Neutrophil (primary cell): ENCODE data around the gene PTGDR.
A peak's percentile ranks its signal among the peaks of the same experiment; 100 is the strongest.

Source experiments
- H3K27ac ChIP-seq: fragments of 200-600 bp; sonication (generic); 2 replicates; pipeline ENCODE4 v1.5.1; 2016; ENCODE audit warnings: mild to moderate bottlenecking, moderate library complexity
- H3K27me3 ChIP-seq: fragments of 200-600 bp; sonication (generic); 2 replicates; pipeline ENCODE4 v1.6.0; 2016; ENCODE audit warnings: mild to moderate bottlenecking
- H3K36me3 ChIP-seq: fragments of 200-600 bp; sonication (generic); 2 replicates; pipeline ENCODE4 v1.5.1; 2017
- H3K4me1 ChIP-seq, 2 experiments: fragments of 200-600 bp in 1 of 2; sonication (generic) in 1 of 2; 1 replicate in 1 of 2; 2 replicates in 1 of 2; pipeline versions ENCODE4 v1.5.1 to v1.6.1; 2013 to 2016; ENCODE audit warnings: low read depth in 1 of 2, low read length in 1 of 2, mild to moderate bottlenecking in 1 of 2, moderate library complexity in 1 of 2; ENCODE audit not compliant: control insufficient read depth in 1 of 2, insufficient read depth in 1 of 2
- H3K4me3 ChIP-seq, 2 experiments: fragments of 200-600 bp in 1 of 2; sonication (generic) in 1 of 2; 1 replicate in 1 of 2; 2 replicates in 1 of 2; pipeline ENCODE4 v1.5.1; 2013 to 2016; ENCODE audit warnings: low read depth in 1 of 2, low read length in 1 of 2, mild to moderate bottlenecking in 1 of 2, moderate library complexity in 1 of 2
- H3K9me3 ChIP-seq: fragments of 200-600 bp; sonication (generic); 2 replicates; pipeline ENCODE4 v1.5.1; 2016
- CTCF ChIP-seq: fragments of 200-600 bp; sonication (generic); IDR thresholded peaks from 2 replicates; pipeline ENCODE4 v1.5.1; 2016; ENCODE audit warnings: antibody characterized with exemption

PTGDR gene, protein sequence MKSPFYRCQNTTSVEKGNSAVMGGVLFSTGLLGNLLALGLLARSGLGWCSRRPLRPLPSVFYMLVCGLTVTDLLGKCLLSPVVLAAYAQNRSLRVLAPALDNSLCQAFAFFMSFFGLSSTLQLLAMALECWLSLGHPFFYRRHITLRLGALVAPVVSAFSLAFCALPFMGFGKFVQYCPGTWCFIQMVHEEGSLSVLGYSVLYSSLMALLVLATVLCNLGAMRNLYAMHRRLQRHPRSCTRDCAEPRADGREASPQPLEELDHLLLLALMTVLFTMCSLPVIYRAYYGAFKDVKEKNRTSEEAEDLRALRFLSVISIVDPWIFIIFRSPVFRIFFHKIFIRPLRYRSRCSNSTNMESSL

GRCh38 chr14:52267501-52268278 lies at the start of gene PTGDR:
Gene PTGDR, plus strand, starts transcription at chr14:52267698. Its CDS starts 117 bp downstream, at chr14:52267815.
- peak within 1 kb of the TSS; percentile 67 for H3K27ac ChIP-seq
- no peaks in the 10 kb centered on the region for H3K36me3 ChIP-seq
- TF ChIP-seq CTCF: no peak
- peak within 1 kb of the TSS; percentile 73 to 75 for H3K4me3 ChIP-seq
- H3K4me1 ChIP-seq: peaks cover 68 to 71% of the 10 kb centered on the region in 2 experiments
- H3K27me3 ChIP-seq: peaks cover 29% of the 10 kb centered on the region
- H3K9me3 ChIP-seq: no peaks in the 10 kb centered on the region

DNA sequence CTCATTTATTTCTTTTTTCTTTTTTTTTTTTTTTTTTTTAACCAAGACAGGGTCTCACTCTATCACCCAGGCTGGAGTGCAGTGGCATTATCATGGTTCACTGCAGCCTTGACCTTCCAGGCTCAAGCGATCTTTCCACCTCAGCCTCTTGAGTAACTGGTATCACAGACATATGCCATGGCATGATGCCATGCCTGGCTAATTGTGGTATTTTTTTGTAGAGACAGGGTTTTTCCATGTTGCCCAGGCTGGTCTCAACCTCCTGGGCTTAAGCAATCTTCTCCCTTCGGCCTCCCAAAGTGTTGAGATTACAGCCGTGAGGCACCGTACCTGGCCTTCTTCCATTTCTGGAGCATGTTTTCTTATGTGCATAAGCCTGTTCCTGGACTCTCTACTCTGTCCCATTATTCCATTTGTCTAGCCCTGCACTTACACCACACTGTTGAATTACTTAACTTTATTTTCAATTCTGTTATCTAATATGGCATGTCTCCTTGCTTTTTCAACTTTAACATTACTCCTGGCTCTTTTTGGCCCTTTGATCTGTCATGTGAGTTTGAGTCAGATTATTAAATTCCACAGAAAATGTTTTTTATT lies 47.9 kb upstream of the PTGDR start:
- no peak overlapping the region for H3K27ac ChIP-seq
- no peaks in the 10 kb centered on the region for H3K36me3 ChIP-seq
- peaks cover 6 to 7% of the 10 kb centered on the region in 2 experiments for H3K4me1 ChIP-seq
- TF ChIP-seq CTCF: no peak
- no peaks in the 10 kb centered on the region for H3K27me3 ChIP-seq
- H3K4me3 ChIP-seq: no peak overlapping the region
- no peaks in the 10 kb centered on the region for H3K9me3 ChIP-seq

DNA sequence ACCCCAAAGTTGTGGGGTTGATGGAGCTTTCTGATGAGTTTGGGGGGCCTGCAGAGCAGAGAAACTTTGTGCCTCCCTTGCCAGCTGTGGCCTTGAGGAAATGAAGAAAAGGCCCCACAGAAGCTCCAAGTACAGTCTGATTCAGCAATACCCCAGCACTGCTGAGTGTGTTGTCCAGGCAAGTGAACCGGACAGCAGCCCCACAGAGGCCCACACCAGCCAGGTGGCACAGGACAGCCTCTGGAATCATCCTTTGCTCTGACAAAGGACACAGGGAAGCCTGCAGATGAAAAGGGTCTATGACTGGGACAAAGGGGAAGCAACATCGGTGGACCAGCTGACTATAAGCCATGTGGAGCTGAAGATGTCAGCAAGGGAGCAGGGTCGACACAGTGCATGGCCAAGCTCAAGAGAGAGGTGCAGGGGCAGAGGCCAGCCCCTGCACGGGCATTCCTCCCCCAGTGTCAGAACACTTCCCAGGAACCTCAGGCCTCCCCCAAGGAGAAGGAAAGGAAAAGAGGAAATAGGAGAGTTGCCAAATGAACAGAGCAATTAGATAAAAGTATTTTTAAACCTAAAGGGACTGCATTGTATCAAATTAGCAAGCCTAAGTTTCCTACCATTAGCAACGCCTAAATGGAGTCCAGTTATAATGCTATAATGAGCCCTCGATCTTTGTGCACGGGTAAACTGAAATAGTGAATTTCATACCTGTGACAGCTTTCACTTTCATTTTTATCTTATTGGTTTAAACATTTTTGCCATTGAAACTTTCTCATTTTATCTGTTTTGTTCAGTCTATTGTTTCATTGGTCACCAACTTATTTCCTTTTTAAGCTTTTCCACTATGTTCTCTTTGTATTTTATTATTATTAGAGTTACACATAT lies 46.3 kb upstream of the PTGDR start:
- Histone ChIP-seq H3K27me3 (no peaks in the 10 kb centered on the region), H3K27ac (peak overlapping the region; percentile 31), H3K9me3 (no peaks in the 10 kb centered on the region), H3K36me3 (no peaks in the 10 kb centered on the region), H3K4me1 (peaks cover 6 to 7% of the 10 kb centered on the region in 2 experiments), H3K4me3 (peak overlapping the region in 1 of 2 experiments; percentile 55)
- no peak for TF ChIP-seq CTCF

DNA sequence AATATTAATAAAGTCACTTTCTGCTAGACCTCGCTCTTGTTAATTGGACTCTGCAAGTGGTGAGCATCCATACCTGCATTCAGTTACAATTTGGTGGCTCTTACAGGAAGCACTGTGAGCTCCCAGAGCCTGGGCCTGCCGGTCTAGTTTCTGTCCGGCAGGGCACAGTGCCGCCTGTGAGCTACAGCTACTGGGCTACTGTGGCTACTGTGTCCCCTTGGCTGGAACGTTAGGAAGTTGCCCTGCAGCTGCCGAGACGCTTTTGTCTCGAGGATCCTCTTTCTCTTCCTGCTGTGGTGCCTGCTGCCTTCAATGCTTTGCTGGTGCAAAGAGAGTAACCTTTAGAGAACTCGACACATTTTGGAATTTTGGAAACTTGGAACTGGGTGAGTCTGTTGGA lies 44.6 kb upstream of the PTGDR start:
- Histone ChIP-seq H3K27ac (no peak overlapping the region), H3K4me3 (no peak overlapping the region), H3K4me1 (peaks cover 6 to 7% of the 10 kb centered on the region in 2 experiments), H3K9me3 (no peaks in the 10 kb centered on the region), H3K27me3 (no peaks in the 10 kb centered on the region), H3K36me3 (no peaks in the 10 kb centered on the region)
- no peak for TF ChIP-seq CTCF
